SK-N-SH treated with all-trans-retinoic acid at 6 μM for 48 hours (cell line): ENCODE results near the gene SHANK3.
"Not testable (repeated sequence)": the region's sequence is repeated elsewhere in the genome, so short reads cannot be mapped to it uniquely, and the experiment has no call there.

ENCODE experiments used
- ATAC-seq: fragments of 200-7000 bp; cut with Tn5 transposase; 3 replicates; pipeline ENCODE4 v1.9.1; 2020; ENCODE audit warnings: mild to moderate bottlenecking, moderate library complexity
- ARNTL ChIP-seq: fragments of 450-650 bp; formaldehyde crosslinking; IDR thresholded peaks from 2 replicates; pipeline ENCODE4 v1.5.0; 2020; ENCODE audit warnings: low read depth, mild to moderate bottlenecking, moderate library complexity, borderline replicate concordance
- BACH2 ChIP-seq: fragments of 250-450 bp; sonication (Bioruptor Pico); IDR thresholded peaks from 2 replicates; pipeline ENCODE4 v1.9.0; 2021; ENCODE audit warnings: mild to moderate bottlenecking, borderline replicate concordance
- CREB5 ChIP-seq: fragments of 250-450 bp; sonication (Bioruptor Pico); IDR thresholded peaks from 2 replicates; pipeline ENCODE4 v1.5.1; 2020; ENCODE audit warnings: low read depth, mild to moderate bottlenecking, moderate library complexity
- CSDC2 ChIP-seq: fragments of 250-450 bp; sonication (Bioruptor Pico); IDR thresholded peaks from 2 replicates; pipeline ENCODE4 v1.5.0; 2020; ENCODE audit warnings: mild to moderate bottlenecking, moderate library complexity
- CSRNP3 ChIP-seq: fragments of 250-450 bp; sonication (Bioruptor Pico); IDR thresholded peaks from 2 replicates; pipeline ENCODE4 v1.5.1; 2021; ENCODE audit warnings: mild to moderate bottlenecking, moderate library complexity
- ESRRG ChIP-seq: fragments of 250-450 bp; sonication (Bioruptor Pico); IDR thresholded peaks from 2 replicates; pipeline ENCODE4 v1.6.1; 2021; ENCODE audit warnings: mild to moderate bottlenecking
- GLIS3 ChIP-seq: fragments of 250-450 bp; sonication (Bioruptor Pico); IDR thresholded peaks from 2 replicates; pipeline ENCODE4 v1.5.0; 2020; ENCODE audit warnings: mild to moderate bottlenecking, moderate library complexity
- ISL1 ChIP-seq: fragments of 250-450 bp; sonication (Bioruptor Pico); IDR thresholded peaks from 2 replicates; pipeline ENCODE4 v2.1.2; 2022; ENCODE audit warnings: mild to moderate bottlenecking, moderate library complexity
- OSR1 ChIP-seq: fragments of 250-450 bp; sonication (Bioruptor Pico); IDR thresholded peaks from 2 replicates; pipeline ENCODE4 v1.8.0; 2022; ENCODE audit warnings: moderate library complexity, mild to moderate bottlenecking, inconsistent platforms
- PATZ1 ChIP-seq: fragments of 250-450 bp; sonication (Bioruptor Pico); IDR thresholded peaks from 2 replicates; pipeline ENCODE4 v1.8.0; 2020; ENCODE audit warnings: mild to moderate bottlenecking, moderate library complexity, borderline replicate concordance
- POU6F1 ChIP-seq: fragments of 250-450 bp; sonication (Bioruptor Pico); IDR thresholded peaks from 2 replicates; pipeline ENCODE4 v1.8.0; 2021; ENCODE audit warnings: low read depth, mild to moderate bottlenecking, moderate library complexity, borderline replicate concordance
- RARB ChIP-seq: fragments of 250-450 bp; sonication (Bioruptor Pico); IDR thresholded peaks from 2 replicates; pipeline ENCODE4 v1.8.0; 2021; ENCODE audit warnings: mild to moderate bottlenecking, moderate library complexity
- TOX ChIP-seq: fragments of 250-450 bp; sonication (Bioruptor Pico); IDR thresholded peaks from 2 replicates; pipeline ENCODE4 v1.8.0; 2021; ENCODE audit warnings: mild to moderate bottlenecking, moderate library complexity, borderline replicate concordance
- TSHZ2 ChIP-seq: fragments of 250-450 bp; sonication (Bioruptor Pico); IDR thresholded peaks from 2 replicates; pipeline ENCODE4 v1.5.0; 2020; ENCODE audit warnings: mild to moderate bottlenecking, moderate library complexity
- ZC3H10 ChIP-seq: fragments of 250-450 bp; sonication (Bioruptor Pico); IDR thresholded peaks from 2 replicates; pipeline ENCODE4 v1.5.1; 2021; ENCODE audit warnings: mild to moderate bottlenecking, moderate library complexity
- ZFP3 ChIP-seq: fragments of 250-450 bp; sonication (Bioruptor Pico); IDR thresholded peaks from 2 replicates; pipeline ENCODE4 v1.5.0; 2020; ENCODE audit warnings: mild to moderate bottlenecking, moderate library complexity
- ZFP30 ChIP-seq: fragments of 450-650 bp; formaldehyde crosslinking; IDR thresholded peaks from 2 replicates; pipeline ENCODE4 v1.5.0; 2022; ENCODE audit warnings: mild to moderate bottlenecking, moderate library complexity
- ZNF565 ChIP-seq: fragments of 450-650 bp; formaldehyde crosslinking; conservative IDR thresholded peaks from 2 replicates; pipeline ENCODE4 v1.5.0; 2020; ENCODE audit warnings: low read depth, mild to moderate bottlenecking, moderate library complexity
- ZNF70 ChIP-seq: fragments of 450-650 bp; formaldehyde crosslinking; IDR thresholded peaks from 2 replicates; pipeline ENCODE4 v1.5.0; 2020; ENCODE audit warnings: mild to moderate bottlenecking, moderate library complexity
- ZNF8 ChIP-seq: fragments of 450-650 bp; formaldehyde crosslinking; IDR thresholded peaks from 2 replicates; pipeline ENCODE4 v1.5.0; 2020; ENCODE audit warnings: mild to moderate bottlenecking, moderate library complexity

The SHANK3 gene

GRCh38 chr22:50633771-50634170 is 38.9 kb upstream of the SHANK3 start (continued):
- TF ChIP-seq POU6F1 (CRISPR knock-in tag), result no peak
- no peak for TF ChIP-seq ZNF8 (CRISPR knock-in tag)
- TF ChIP-seq ZFP30, result no peak

- no peak for ATAC-seq
- TF ChIP-seq CSRNP3 (CRISPR knock-in tag) (no peak), ISL1 (CRISPR knock-in tag) (no peak), BACH2 (CRISPR knock-in tag) (no peak), OSR1 (CRISPR knock-in tag) (no peak), CREB5 (CRISPR knock-in tag) (no peak), ZFP3 (no peak), ZC3H10 (CRISPR knock-in tag) (no peak), ZNF8 (CRISPR knock-in tag) (no peak), GLIS3 (no peak), TSHZ2 (CRISPR knock-in tag) (no peak), ARNTL (CRISPR knock-in tag) (no peak), ZFP30 (no peak), RARB (CRISPR knock-in tag) (no peak), TOX (no peak), CSDC2 (CRISPR knock-in tag) (no peak)
- TF ChIP-seq, all 23 proteins: peak for 0
Measured at GRCh38 chr22:50635591-50635990, 37.0 kb upstream of the SHANK3 start.

- not testable (repeated sequence) for ATAC-seq
Measured at GRCh38 chr22:50640296-50640695, 32.3 kb upstream of the SHANK3 start.

- no peak for ATAC-seq
- no peak for TF ChIP-seq OSR1 (CRISPR knock-in tag)
- no peak for TF ChIP-seq ISL1 (CRISPR knock-in tag)
- TF ChIP-seq ZC3H10 (CRISPR knock-in tag), result no peak
- no peak for TF ChIP-seq CREB5 (CRISPR knock-in tag)
- no peak for TF ChIP-seq RARB (CRISPR knock-in tag)
- no peak for TF ChIP-seq POU6F1 (CRISPR knock-in tag)
- TF ChIP-seq PATZ1 (CRISPR knock-in tag), result no peak
- TF ChIP-seq CSRNP3 (CRISPR knock-in tag), result no peak
- no peak for TF ChIP-seq TOX
- TF ChIP-seq ARNTL (CRISPR knock-in tag), result no peak
- TF ChIP-seq ZNF565 (CRISPR knock-in tag), result no peak
- TF ChIP-seq ZNF70 (CRISPR knock-in tag), result no peak
- TF ChIP-seq ESRRG (CRISPR knock-in tag), result no peak
- TF ChIP-seq, all 23 proteins: peak for 0
Measured at GRCh38 chr22:50640857-50641647, 31.6 kb upstream of the SHANK3 start.
